ENCODE measurements around the gene LYAR. TPM values are rescaled to one million over a fixed set of nuclear protein-coding genes. Genes with fewer than 3 reads are reported as not detected.

The LYAR gene
- total RNA-seq, 2 donors from 2014 or later: 25.5 to 41.0 TPM

DNA sequence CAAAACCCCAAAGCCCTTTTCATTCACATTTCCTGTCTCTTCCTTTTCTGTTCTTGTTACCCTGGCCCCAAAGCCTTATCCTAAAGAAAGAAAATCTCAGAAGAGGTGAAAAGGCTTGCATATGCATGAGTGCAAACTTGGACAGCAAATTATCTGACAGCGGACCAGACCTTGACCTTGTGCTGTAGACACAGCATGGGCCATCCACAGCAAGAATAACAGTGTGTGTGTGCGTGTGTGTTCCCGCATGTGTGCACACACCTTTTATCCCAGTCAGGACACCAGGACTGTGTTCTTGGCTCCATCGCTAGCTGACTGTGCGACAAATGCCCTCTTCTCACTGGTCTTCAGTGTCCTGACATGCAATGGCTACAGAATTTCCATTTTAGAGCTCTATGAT lies 35.4 kb upstream of the LYAR start:
- no peaks in the 10 kb centered on the region for H3K27me3 Mint-ChIP-seq (ENCODE audit: low read depth)
- no peak overlapping the region for H3K4me3 Mint-ChIP-seq
- DNase-seq (no peak), ATAC-seq (replicated peaks in 1 of 2) (no peak)
- no peaks in the 10 kb centered on the region for H3K4me1 Mint-ChIP-seq (ENCODE audit: low read depth)
- H3K27ac Mint-ChIP-seq: no peak overlapping the region
- H3K36me3 Mint-ChIP-seq (ENCODE audit: insufficient read depth in 2 of 2): no peaks in the 10 kb centered on the region
- H3K9me3 Mint-ChIP-seq: no peaks in the 10 kb centered on the region

DNA sequence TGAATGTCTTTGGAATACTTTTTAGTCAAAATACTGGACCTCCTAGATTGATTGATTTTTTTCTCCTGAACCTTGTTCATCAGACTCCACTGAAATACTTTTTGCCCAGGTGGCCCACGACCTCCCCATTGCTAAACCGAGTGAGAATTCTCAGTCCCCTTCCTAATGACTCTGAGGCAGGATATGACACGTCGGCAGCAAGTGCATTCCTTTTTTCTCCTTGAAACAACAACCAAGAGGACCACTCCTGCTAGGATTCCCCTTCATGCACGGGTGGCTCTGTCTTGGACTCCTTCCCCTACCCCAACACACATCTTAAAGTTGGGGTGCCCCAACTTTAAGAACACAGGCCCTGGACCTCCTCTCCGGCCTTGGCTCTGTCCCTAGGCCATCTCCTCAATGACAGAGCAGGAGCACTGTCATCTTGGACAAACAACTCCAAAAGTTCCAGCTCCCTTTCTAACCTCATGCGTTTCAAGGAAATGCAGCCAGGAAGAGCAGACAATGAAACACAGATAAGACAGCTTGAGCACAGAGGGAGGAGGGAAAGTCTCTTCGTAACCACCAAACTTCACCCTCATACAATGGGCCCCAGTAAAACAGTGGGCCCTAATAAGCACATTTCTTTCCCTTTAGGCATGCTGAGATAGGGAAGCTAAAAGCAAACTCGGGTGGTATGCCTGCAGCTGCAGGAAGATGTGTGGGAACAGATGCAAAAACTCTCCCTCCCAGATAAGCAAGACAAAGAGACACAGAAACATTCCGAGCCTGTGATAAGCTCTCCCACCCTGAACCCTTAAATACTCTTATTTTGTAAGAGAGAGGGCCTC lies 34.0 kb upstream of the LYAR start:
- Mint-ChIP-seq H3K27ac (no peak overlapping the region), H3K4me3 (no peak overlapping the region), H3K36me3 (ENCODE audit: insufficient read depth in 2 of 2) (no peaks in the 10 kb centered on the region), H3K27me3 (ENCODE audit: low read depth) (no peaks in the 10 kb centered on the region), H3K9me3 (no peaks in the 10 kb centered on the region), H3K4me1 (ENCODE audit: low read depth) (no peaks in the 10 kb centered on the region)
- DNase-seq (no peak), ATAC-seq (replicated peaks in 1 of 2) (no peak)

DNA sequence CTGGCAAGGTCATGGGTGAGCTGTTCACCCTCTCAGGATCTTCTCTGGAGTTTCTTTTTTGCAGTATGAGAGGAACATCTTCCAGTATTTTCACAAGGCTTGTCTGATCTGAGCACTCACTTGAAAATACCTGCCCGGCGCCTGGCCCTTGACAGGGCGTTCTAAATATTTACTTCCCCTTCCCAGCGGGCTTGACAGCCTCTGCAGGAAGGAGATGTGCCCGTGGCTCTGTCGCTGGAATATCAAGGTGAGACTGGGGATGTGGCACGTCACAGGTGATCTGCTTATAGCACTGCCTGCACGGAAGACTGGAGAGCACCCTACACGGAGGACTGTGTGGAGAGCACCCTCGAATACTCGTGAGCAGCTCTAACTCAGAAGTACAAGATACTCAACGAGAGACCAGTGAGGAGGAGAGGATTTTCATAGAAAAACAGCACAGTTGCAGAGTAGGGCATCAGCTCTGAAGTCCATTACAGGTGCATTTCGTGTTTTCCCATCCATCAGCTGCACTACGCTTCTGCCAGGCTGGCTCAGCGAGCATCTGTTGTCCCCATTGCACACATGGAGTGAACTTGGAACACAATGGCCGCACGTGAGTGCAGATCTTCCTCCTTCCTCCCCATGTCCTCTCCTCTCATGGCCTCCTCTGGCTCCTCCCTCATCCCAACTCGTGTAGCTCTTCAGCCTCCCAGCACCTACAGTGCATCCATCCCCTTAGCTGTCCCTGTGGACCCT lies 32.2 kb upstream of the LYAR start:
- Mint-ChIP-seq H3K9me3 (no peaks in the 10 kb centered on the region), H3K36me3 (ENCODE audit: insufficient read depth in 2 of 2) (no peaks in the 10 kb centered on the region), H3K27me3 (ENCODE audit: low read depth) (no peaks in the 10 kb centered on the region), H3K4me1 (ENCODE audit: low read depth) (no peaks in the 10 kb centered on the region), H3K4me3 (no peak overlapping the region), H3K27ac (no peak overlapping the region)
- no peak for DNase-seq
- ATAC-seq (replicated peaks in 1 of 2): no peak

DNA sequence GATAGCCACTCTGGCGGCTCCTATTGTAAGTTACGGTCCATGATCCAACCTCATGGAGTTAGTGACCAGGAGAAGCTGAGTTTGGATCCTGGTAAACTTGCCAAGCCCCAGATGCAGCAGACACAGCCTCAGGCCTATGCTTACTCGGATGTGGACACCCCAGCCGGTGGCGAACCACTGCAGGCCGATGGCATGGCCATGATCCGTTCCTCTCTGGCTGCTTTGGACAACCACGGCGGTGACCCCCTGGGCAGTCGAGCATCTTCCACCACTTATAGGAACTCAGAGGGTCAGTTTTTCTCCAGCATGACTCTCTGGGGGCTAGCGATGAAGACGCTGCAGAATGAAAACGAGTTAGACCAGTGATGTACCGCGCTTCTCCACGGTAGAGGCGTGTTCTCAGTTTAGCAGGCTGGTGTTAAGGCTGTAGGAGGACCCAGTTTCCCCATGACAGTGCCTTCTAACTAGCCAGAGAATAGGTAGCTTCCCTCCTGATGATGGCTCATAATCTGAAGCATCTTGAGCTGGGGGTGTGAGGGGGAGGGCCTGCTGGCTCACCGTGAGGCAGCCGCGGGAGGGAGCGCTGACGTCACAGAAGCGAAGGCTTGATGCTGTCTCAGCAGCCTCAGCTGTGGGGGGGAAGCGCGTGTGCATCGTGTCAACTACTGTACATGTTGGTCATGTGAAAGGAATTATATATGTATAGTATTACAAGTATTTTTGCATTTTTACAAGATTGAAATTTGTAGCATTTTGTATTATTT lies 31.2 kb upstream of the LYAR start:
- Mint-ChIP-seq H3K9me3 (no peaks in the 10 kb centered on the region), H3K27me3 (ENCODE audit: low read depth) (no peaks in the 10 kb centered on the region), H3K4me3 (no peak overlapping the region), H3K27ac (no peak overlapping the region), H3K36me3 (ENCODE audit: insufficient read depth in 2 of 2) (no peaks in the 10 kb centered on the region), H3K4me1 (ENCODE audit: low read depth) (no peaks in the 10 kb centered on the region)
- ATAC-seq (replicated peaks in 1 of 2): no peak
- DNase-seq: no peak

DNA sequence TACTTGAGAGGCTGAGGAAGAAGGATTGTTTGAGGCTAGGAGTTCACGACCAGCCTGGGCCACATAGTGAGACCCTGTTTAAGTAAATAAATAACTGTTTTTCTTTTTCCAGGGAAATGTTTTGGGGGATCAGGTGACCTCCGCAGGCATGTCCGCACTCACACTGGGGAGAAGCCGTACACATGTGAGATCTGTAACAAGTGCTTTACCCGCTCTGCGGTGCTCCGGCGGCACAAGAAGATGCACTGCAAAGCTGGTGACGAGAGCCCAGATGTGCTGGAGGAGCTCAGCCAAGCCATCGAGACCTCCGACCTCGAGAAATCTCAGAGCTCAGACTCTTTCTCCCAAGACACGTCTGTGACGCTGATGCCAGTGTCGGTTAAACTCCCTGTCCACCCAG lies 30.6 kb upstream of the LYAR start:
- no peak overlapping the region for H3K27ac Mint-ChIP-seq
- H3K9me3 Mint-ChIP-seq: no peaks in the 10 kb centered on the region
- no peak overlapping the region for H3K4me3 Mint-ChIP-seq
- H3K27me3 Mint-ChIP-seq (ENCODE audit: low read depth): no peaks in the 10 kb centered on the region
- no peaks in the 10 kb centered on the region for H3K4me1 Mint-ChIP-seq (ENCODE audit: low read depth)
- ATAC-seq (replicated peaks in 1 of 2) (no peak), DNase-seq (no peak)
- peaks cover 0 to 3% of the 10 kb centered on the region in 2 donors for H3K36me3 Mint-ChIP-seq (ENCODE audit: insufficient read depth in 2 of 2)

DNA sequence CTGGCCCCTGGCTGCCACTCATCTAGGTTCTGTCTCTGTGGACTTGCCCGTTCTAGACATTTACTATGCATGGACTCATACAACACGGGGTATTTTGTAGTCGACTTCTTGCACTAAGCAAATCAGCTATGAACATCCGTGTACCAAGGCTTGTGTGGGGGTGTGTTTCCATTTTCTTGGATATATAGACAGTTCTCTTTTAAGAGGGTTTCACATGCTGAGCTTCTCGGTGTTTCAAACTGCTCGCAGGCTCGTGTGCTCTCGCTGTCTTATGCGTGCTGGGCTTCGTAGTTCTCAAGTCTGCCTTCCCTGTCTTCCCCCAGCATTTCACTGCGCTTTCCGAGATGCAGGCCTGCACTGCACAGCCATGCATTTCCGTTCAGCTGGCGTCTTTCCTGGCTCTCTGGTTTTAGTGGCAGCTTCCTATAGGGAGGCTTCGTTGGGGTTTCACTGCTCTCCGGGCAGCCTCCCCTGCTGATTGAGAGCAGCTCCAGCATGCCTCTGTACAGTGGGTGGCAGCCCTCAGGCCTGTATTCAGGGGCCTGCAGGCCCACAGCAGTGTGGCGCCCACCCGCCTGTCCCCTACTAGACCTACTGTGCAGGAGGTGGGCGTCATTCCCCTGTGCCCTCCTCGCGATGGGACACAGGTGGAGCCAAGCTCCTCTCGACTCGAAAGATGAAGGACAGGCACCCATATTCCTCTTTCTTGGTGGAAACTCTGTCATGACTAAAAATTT lies 27.7 kb upstream of the LYAR start:
- no peaks in the 10 kb centered on the region for H3K4me1 Mint-ChIP-seq (ENCODE audit: low read depth)
- DNase-seq: no peak
- H3K4me3 Mint-ChIP-seq: no peak overlapping the region
- peaks cover 0 to 3% of the 10 kb centered on the region in 2 donors for H3K36me3 Mint-ChIP-seq (ENCODE audit: insufficient read depth in 2 of 2)
- H3K9me3 Mint-ChIP-seq: no peaks in the 10 kb centered on the region
- no peak overlapping the region for H3K27ac Mint-ChIP-seq
- ATAC-seq (replicated peaks in 1 of 2): no peak
- H3K27me3 Mint-ChIP-seq (ENCODE audit: low read depth): no peaks in the 10 kb centered on the region

DNA sequence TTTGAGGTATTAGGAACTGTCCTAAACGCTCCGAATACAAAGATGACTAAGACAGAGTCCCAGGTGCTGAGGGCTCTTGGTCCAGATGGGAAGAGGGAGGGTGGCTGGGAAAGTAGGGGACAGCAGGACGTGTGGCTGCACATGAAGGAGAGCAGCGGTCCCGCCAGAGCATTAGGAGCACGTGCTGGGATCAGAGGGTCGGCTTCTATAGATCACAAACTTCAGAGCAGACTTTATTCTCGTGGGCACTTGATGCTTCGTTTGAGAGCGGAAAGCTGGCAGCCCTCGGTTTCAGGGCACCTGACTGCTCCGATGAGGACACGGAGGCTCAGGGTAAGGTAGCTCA lies 26.2 kb upstream of the LYAR start:
- Mint-ChIP-seq H3K4me1 (ENCODE audit: low read depth) (no peaks in the 10 kb centered on the region), H3K27me3 (ENCODE audit: low read depth) (no peaks in the 10 kb centered on the region), H3K4me3 (no peak overlapping the region), H3K27ac (no peak overlapping the region), H3K9me3 (no peaks in the 10 kb centered on the region), H3K36me3 (ENCODE audit: insufficient read depth in 2 of 2) (peaks cover 0 to 3% of the 10 kb centered on the region in 2 donors)
- ATAC-seq (replicated peaks in 1 of 2): no peak
- DNase-seq: no peak

DNA sequence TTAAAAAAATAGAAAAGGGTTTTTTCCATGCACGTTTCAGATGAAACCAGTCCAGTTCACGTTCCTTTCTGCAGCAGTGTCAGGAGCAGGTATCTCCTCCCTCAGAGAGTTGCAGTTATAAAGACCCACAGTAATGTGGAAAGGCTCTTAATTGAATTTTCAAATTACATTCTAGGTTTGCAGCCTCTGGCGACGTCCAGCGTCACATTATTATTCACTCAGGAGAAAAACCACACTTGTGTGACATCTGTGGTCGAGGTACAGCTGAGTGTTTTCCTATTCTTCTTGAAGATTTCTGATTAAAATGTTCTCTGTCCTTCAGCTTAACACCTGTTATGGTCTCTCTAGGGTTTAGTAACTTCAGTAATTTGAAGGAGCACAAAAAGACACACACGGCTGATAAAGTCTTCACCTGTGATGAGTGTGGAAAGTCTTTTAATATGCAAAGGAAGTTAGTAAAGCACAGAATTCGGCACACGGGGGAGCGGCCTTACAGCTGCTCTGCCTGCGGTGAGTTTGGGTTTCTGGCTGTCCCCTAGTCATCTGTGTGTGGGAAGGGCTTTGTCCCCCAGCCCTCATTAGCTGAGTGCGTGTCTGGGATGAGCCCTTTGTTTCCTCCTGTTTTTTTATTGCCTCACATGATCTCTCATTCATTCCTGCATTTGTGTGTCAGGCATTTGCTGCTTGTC lies 25.7 kb upstream of the LYAR start:
- Mint-ChIP-seq H3K4me1 (ENCODE audit: low read depth) (no peaks in the 10 kb centered on the region), H3K4me3 (no peak overlapping the region), H3K9me3 (no peaks in the 10 kb centered on the region), H3K36me3 (ENCODE audit: insufficient read depth in 2 of 2) (peaks cover 0 to 3% of the 10 kb centered on the region in 2 donors), H3K27me3 (ENCODE audit: low read depth) (no peaks in the 10 kb centered on the region), H3K27ac (no peak overlapping the region)
- ATAC-seq (replicated peaks in 1 of 2) (no peak), DNase-seq (no peak)

DNA sequence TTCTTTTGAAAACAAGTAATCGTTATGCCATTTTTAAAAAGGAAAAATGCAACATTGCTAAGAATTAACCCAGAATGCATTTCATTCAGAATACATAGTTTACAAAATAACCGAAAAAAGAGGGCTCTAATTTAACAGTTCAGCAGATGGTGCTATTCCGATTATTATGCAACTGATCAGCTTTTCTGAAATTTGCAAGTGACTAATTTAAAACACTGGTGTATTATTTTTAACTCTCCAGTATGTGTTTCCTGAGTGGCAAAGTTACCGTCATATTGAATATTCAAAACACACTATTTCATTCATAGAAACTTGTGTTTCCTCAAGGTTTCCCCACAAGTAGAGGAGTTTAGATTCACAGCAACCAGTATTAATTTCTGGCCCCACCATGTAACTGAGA lies 21.2 kb upstream of the LYAR start:
- Mint-ChIP-seq H3K27me3 (ENCODE audit: low read depth) (no peaks in the 10 kb centered on the region), H3K36me3 (ENCODE audit: insufficient read depth in 2 of 2) (peaks cover 0 to 3% of the 10 kb centered on the region in 2 donors), H3K4me3 (no peak overlapping the region), H3K9me3 (no peaks in the 10 kb centered on the region), H3K4me1 (ENCODE audit: low read depth) (no peaks in the 10 kb centered on the region), H3K27ac (no peak overlapping the region)
- ATAC-seq (replicated peaks in 1 of 2) (no peak), DNase-seq (no peak)

DNA sequence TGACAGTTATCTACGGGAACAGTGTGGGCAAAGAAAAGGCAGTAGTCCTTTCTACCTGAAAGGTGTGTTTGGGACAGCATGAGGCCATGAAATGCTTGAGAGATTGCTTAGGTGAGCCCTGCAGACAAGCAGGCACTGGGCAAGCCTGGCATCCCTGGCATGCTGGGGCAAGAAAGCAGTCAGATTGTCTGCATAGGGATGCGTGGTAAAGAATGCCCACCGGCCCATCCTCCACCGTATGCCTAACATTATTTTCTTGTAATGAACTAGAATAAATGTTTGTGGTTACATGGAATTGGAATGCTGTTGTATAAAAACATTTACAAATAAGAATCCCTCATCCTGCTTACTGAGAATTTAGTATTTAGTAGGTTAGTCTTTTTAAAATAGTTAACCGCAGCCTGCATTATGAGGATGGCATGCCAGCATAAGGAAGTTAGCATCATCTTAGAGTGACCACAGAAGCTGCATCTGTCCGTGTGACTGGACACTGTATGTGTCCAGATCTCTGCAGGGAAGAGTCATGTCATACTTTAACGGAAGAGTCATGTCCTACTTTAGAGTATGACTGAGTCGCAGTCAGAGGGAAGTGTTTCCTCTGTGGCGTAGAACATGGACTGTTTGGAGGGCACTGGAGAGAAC lies 19.0 kb upstream of the LYAR start:
- Mint-ChIP-seq H3K36me3 (ENCODE audit: insufficient read depth in 2 of 2) (no peaks in the 10 kb centered on the region), H3K27ac (no peak overlapping the region), H3K4me3 (no peak overlapping the region)

DNA sequence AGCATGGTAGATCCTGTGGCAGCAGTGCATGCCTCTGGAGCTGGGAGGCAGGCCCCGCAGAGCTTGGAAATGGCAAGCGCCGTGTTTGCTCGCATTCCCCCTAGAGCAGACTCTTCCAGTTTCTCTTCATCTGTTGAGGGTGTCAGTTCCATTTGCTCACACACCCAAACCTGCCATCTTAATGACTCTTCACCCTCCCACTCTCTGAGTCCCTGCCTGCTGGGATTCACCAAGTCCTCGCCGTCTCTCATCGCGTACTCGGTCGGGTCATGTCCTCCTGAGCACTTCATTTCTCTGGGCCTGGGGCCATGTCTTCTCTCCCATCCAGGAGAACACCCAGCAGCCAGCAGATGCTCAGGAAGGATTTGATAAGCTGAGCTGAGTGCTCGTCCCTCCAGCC lies 17.0 kb upstream of the LYAR start:
- no peak overlapping the region for H3K4me3 Mint-ChIP-seq
- H3K9me3 Mint-ChIP-seq: no peaks in the 10 kb centered on the region
- H3K36me3 Mint-ChIP-seq (ENCODE audit: insufficient read depth in 2 of 2): peaks cover 0 to 7% of the 10 kb centered on the region in 2 donors
- H3K27me3 Mint-ChIP-seq (ENCODE audit: low read depth): no peaks in the 10 kb centered on the region
- DNase-seq (no peak), ATAC-seq (replicated peaks in 1 of 2) (no peak)
- H3K4me1 Mint-ChIP-seq (ENCODE audit: low read depth): no peaks in the 10 kb centered on the region
- no peak overlapping the region for H3K27ac Mint-ChIP-seq

More for the DNA sequence above, 19.0 kb upstream of the LYAR start:
- H3K4me1 Mint-ChIP-seq (ENCODE audit: low read depth): no peaks in the 10 kb centered on the region
- ATAC-seq (replicated peaks in 1 of 2) (no peak), DNase-seq (no peak)
- H3K27me3 Mint-ChIP-seq (ENCODE audit: low read depth): no peaks in the 10 kb centered on the region
- no peaks in the 10 kb centered on the region for H3K9me3 Mint-ChIP-seq

DNA sequence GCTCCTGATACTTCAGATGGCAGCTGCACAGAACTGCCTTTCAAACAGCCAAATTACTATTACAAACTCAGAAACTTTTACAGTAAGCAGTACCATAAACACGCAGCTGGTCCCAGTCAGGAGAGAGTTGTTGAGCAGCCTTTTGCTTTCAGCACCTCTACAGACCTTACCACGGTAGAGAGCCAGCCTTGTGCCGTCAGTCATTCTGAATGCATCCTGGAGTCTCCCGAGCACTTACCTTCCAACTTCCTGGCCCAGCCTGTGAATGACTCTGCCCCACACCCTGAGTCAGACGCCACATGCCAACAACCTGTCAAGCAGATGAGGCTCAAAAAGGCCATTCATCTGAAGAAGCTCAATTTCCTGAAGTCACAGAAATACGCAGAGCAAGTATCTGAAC lies 12.5 kb upstream of the LYAR start:
- no peak overlapping the region for H3K4me3 Mint-ChIP-seq
- no peak overlapping the region for H3K27ac Mint-ChIP-seq
- no peaks in the 10 kb centered on the region for H3K27me3 Mint-ChIP-seq (ENCODE audit: low read depth)
- DNase-seq (no peak), ATAC-seq (replicated peaks in 1 of 2) (no peak)
- peaks cover 2 to 7% of the 10 kb centered on the region in 2 donors for H3K36me3 Mint-ChIP-seq (ENCODE audit: insufficient read depth in 2 of 2)
- H3K4me1 Mint-ChIP-seq (ENCODE audit: low read depth): no peaks in the 10 kb centered on the region
- H3K9me3 Mint-ChIP-seq: no peaks in the 10 kb centered on the region
